NCI-H2171 treated with DMSO at 0.1 percent for 48 hours (cell line): Measurements from ENCODE around the gene TSNAX.

Source experiments
- DNase-seq: peaks from one replicate; lab custom pipeline; 2025; lab: John Stamatoyannopoulos, UW

The TSNAX gene

GRCh38 chr1:231518485-231519034, 9.9 kb upstream of the TSNAX start:
- no peak for DNase-seq

GRCh38 chr1:231519166-231519565, 9.3 kb upstream of the TSNAX start:
- DNase-seq, result no peak

- no peak for DNase-seq
Measured at GRCh38 chr1:231522038-231522437, 6.4 kb upstream of the TSNAX start.

- DNase-seq, result no peak
Measured at GRCh38 chr1:231522931-231523642, 5.4 kb upstream of the TSNAX start.

GRCh38 chr1:231523816-231524215, 4.7 kb upstream of the TSNAX start:
- no peak for DNase-seq

DNA sequence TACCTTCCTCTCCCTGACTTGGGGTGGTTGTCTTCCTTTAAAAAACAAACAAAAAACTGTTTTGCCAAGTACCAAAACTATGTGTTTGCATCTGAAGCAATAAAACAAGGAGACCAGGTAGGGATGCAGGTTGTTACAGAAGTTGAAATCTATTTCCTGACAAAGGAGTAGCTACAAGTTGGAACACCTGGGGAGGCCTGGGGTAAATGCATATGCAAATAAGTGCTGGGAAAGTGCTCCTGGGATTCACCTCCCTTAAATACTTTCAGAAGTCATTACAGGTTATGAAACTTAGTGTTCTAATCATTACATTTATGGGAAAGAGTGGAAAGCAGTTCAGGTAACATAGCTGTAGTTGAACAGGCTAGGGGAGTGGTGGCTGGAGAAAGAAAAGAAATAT, 1.9 kb upstream of the TSNAX start:
- DNase-seq, result no peak

- DNase-seq, result peak; percentile 31
Measured at GRCh38 chr1:231527586-231528171, 790 bp upstream of the TSNAX start.

GRCh38 chr1:231533240-231533639, 4.8 kb downstream of the TSNAX start:
- no peak for DNase-seq

DNA sequence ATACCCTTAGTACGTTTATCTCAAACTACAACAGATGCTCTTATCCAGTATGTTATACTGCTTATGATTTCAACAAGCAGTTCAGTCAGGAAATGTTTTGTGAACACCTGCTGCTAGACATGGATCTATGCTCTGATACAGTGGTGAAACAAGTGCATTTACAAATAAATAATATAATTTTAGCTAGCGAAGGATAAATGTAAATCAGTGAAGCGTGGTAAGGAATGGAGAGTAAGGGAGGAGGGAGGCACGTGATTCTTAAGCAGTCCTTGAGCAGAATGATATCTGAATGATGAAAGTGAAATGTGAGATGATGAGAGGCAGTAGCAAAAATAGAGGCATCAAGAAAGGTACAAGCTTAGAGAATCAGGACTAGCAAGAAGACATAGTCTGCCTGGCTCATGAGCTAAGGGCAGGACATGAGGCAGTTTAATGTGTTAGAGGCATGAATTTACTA, 6.3 kb downstream of the TSNAX start:
- peak; percentile 77 for DNase-seq

DNA sequence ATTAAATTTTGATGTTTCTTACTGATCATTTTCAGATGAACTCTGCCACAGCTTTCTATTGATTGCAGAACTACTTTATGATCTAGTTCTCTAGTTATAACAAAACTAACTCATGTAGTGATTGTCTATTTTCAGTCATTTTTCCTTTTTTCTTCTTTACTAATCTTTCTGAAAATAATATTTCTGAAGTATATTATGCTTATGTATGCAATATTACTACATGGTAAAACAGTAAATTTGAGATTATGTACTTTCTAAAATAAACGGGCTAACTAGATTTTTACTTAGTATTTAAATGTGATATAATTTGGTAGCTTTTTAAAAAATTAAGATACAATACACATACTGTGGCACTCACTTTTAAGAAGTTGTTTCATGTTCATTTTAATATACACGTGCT, 7.6 kb downstream of the TSNAX start:
- no peak for DNase-seq

DNA sequence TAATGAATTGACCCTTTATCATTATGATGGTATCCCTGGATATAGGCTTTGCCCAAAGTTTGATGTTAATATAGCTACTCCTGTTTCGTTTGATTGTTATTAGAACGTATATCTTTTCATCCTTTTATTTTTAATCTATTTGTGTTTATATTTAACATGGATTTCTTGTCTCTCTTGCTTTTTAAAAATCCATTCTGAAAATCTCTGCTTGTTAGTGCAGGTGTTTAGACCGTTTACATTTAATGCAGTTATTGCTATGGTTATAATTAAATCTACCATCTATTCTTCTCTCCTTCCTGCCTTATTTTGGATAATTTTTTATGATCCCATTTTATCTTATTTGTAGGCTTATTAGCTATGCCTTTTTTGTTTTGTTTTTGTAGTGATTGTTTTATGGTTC, 12.4 kb downstream of the TSNAX start:
- DNase-seq, result no peak

GRCh38 chr1:231541842-231542241, 13.4 kb downstream of the TSNAX start:
- DNase-seq, result no peak

DNA sequence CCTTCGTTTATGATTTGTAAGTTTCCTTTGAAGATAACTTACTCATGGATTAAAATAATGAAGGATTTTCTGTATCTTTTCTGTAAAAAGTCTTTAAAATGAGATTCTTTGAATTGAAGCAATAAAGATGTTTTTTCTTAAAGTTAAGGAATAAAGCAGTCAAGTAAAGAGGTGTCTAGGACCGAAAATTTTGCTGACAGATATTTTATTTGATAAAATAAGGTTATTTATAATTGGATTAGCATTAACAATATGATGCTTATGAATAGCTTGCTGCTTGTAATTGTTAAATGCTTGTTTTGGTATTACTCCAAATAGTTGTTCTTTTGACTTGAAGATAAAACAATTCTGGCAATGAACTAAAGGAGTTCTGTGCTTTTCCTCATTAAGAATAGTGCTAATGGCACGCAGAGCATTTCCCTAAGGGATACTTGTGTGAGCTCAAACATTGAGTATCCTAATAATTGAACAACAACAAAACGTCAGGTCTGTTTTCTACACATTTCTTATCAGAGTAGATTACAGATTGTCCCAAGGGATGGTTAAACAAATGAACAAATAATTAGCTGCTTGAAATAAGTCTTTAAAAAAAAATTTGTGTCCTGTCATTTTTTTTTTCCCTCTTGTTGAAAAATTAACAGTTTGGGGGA, 16.6 kb downstream of the TSNAX start:
- DNase-seq, result no peak

DNA sequence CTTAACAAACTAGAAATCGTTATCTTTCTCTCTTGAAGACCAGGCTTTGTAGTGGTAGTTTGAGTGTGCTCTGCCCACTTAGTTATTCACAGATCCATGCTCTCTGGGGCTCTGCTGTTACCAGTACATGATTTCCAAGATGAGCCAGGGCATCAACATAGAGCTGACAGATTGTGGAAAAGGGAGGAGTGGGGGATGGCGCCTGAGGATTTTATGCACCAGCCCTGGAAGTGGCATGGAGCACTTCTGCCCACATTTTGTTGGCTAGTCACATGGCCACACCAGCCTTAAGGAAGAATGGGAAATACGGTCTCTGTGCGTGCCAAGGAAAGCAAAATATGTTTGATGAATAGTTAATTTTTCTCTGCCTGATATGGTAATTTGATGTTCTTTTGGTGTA, 18.2 kb downstream of the TSNAX start:
- no peak for DNase-seq

DNA sequence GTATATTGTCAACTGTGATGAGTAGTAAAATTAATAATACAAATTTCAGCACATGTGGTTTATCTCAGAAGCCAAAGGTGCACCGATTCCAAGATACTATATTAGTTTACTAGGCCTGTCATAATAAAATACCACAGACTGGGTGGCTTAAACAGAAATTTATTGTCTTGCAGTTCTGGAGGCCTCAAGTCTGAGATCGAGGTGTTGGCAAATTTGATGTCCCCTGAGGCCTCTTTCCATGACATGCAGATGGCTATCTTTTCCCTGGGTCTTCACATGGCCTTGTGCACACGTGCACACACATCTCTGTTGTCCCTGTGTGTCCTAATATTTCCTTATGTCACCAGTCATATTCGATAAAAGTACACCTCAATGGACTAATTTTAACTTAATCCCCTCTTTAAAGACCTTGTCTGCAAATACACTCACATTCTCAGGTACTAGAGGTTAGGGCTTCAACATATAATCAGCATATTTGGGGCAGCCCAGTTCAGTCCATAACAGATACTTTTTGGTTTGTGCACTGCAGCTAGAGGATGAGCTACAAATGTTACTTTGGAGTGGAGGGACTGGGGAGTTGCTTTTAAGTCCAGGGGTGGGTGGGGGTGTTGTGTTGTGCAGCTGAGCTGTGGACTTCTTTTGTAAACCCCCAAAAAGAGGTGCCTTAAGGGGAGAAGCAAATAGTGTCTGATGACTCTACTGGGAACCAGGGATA, 21.4 kb downstream of the TSNAX start:
- no peak for DNase-seq

- peak; percentile 7 for DNase-seq
Measured at GRCh38 chr1:231550448-231550781, 21.9 kb downstream of the TSNAX start.

DNA sequence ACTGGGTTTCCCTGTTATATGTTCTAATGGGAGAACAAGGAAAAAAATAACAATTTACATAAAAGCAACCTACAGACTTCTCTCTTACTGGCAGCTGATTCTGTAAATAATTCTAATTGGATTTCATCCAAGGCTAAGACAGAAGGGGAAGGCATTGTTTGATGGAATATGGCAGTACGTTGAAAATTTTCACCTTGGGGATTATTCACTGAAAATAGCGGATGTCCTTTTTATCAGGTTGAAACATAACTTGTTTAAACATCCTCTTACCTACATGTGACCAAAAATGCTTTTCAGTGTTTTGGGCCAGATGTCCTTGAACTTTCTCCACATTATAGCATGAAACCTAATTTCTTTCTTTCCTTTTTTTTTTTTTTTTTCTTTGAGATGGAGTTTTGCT, 24.9 kb downstream of the TSNAX start:
- peak; percentile 22 for DNase-seq

DNA sequence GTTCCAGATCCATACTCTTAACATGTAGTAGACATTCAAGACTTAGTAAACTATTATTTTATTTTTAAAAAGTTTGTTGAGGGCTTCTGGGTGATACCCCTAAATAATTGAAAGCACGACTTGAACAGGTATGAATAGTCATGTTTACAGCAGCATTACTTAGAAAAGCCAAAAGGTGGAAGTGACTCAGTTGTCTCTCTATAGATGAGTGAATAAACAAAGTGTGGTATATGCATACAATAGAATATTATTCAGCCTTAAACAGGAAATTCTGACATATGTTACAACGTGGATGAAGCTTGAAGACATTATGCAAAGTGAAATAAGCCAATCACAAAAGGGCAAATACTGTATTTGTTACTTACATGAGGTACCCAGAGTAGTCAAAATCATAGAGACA, 26.5 kb downstream of the TSNAX start:
- DNase-seq, result no peak

DNA sequence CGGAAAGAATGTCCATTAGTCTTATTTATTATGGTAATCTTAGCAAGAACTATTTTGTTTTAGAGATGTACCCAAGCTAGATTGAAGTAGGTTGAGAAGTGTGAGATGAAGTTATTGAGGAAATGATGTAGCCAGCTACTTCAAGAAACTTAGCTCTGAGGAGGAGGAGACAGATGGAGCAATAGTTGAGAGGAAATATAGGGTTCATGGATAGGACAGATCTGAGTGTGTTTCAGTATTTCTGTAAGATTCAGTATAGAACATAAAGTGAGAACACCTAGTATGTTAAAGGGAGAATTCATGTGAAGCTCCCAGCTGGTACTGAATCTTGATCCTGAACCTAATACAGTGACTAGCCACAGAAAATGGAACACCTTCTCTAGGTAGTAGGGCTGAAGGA, 28.9 kb downstream of the TSNAX start:
- no peak for DNase-seq

GRCh38 chr1:231557898-231558707, 29.6 kb downstream of the TSNAX start:
- DNase-seq, result no peak

DNA sequence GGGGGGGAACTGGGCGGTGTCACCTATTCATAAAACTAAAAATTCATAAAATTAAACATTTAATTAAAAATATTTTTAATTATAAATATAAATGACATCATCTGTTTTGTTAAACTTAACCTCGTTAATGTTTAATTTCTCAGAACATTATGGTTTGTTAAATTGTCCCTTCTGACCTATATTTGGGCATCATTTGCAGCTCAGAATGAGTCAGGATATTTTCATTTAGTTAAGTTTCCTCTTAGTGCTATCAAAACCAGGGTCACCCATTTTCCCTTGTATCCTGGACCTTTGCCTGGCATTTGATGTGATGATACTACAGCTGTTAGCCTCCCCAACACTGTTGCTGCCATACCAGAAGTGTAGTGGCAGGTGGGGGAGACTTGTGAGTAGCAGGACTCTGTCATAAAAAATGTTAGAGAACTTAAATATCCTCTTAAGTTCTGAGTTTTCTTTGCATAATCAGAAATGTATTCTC, 30.3 kb downstream of the TSNAX start:
- DNase-seq, result no peak
